HG03442 (cell line): Measurements from ENCODE around the gene WBP2.
A peak's percentile ranks its signal among the peaks of the same experiment; 100 is the strongest.
"Not testable (repeated sequence)": the region's sequence is repeated elsewhere in the genome, so short reads cannot be mapped to it uniquely, and the experiment has no call there.

Experiments used
- ATAC-seq: cut with Tn5 transposase; IDR thresholded peaks from one replicate; pipeline ENCODE4 v1.9.1; 2021; ENCODE audit warnings: mild to moderate bottlenecking, moderate library complexity; ENCODE audit not compliant: unreplicated experiment

WBP2 gene

GRCh38 chr17:75818326-75818885 is 36.7 kb downstream of the WBP2 start:
- no peak for ATAC-seq

GRCh38 chr17:75817571-75817970 is 37.6 kb downstream of the WBP2 start:
- no peak for ATAC-seq

GRCh38 chr17:75816693-75817092 is 38.4 kb downstream of the WBP2 start:
- no peak for ATAC-seq

GRCh38 chr17:75815399-75815798 is 39.7 kb downstream of the WBP2 start:
- no peak for ATAC-seq

GRCh38 chr17:75814900-75815373 is 40.2 kb downstream of the WBP2 start:
- ATAC-seq = no peak

- no peak for ATAC-seq
Observed at GRCh38 chr17:75814021-75814395, 41.1 kb downstream of the WBP2 start.

- no peak for ATAC-seq
Observed at GRCh38 chr17:75813081-75814020, 41.8 kb downstream of the WBP2 start.

GRCh38 chr17:75812096-75813013 is 42.8 kb downstream of the WBP2 start:
- no peak for ATAC-seq

GRCh38 chr17:75811174-75811573 is 44.0 kb downstream of the WBP2 start:
- no peak for ATAC-seq

GRCh38 chr17:75810756-75811155 is 44.4 kb downstream of the WBP2 start:
- ATAC-seq = not testable (repeated sequence)

- no peak for ATAC-seq
Observed at GRCh38 chr17:75810216-75810615, 44.9 kb downstream of the WBP2 start.

- no peak for ATAC-seq
Observed at GRCh38 chr17:75809631-75810111, 45.5 kb downstream of the WBP2 start.

- peak; percentile 76 for ATAC-seq
Observed at GRCh38 chr17:75808905-75809621, 46.1 kb downstream of the WBP2 start.

GRCh38 chr17:75808549-75808904 is 46.6 kb downstream of the WBP2 start:
- ATAC-seq = no peak

GRCh38 chr17:75807861-75808260 is 47.3 kb downstream of the WBP2 start:
- no peak for ATAC-seq

GRCh38 chr17:75806822-75807500 is 48.2 kb downstream of the WBP2 start:
- no peak for ATAC-seq

GRCh38 chr17:75803883-75804282 is 51.3 kb downstream of the WBP2 start:
- no peak for ATAC-seq

GRCh38 chr17:75799402-75799801 is 55.7 kb downstream of the WBP2 start:
- ATAC-seq = no peak

GRCh38 chr17:75795820-75796607 is 59.1 kb downstream of the WBP2 start:
- ATAC-seq = no peak
